K562 (cell line): ENCODE measurements around the gene PAX2. TPM values are rescaled to one million over a fixed set of nuclear protein-coding genes. Genes with fewer than 3 reads are reported as not detected.

ENCODE experiments used
- ATAC-seq: fragments of 200-7000 bp; cut with Tn5 transposase; 3 replicates; pipeline ENCODE4 v1.9.1; 2020; ENCODE audit warnings: moderate library complexity
- BruUV-seq: library from RNA; stranded (reverse); fragments of 400-500 nt; replicated peaks from 2 replicates; lab custom pipeline; 2021; lab: Mats Ljungman, UMichigan
- CTCF ChIA-PET: fragments of 300-600 bp; formaldehyde crosslinking; extraction: SDS; loops from one replicate; lab custom pipeline; 2021; ENCODE audit warnings: low intra/inter-chr PET ratio; lab: Yijun Ruan, JAX
- POLR2A ChIA-PET: fragments of 300-600, 350-650 bp; sonication (Branson Sonifier 250); formaldehyde crosslinking; extraction: SDS; loops from one replicate; lab custom pipeline; 2021; ENCODE audit warnings: antibody characterized with exemption, inconsistent platforms; lab: Yijun Ruan, JAX
- DNase-seq, 4 experiments: peaks; one replicate each; pipeline versions ENCODE4 v3.0.0 to v3.0.0-alpha.2; 2011 to 2018; ENCODE audit warnings: low spot score in 3 of 4, mixed read lengths in 3 of 4; ENCODE audit errors: extremely low read depth in 1 of 4
- FAIRE-seq: peaks from 2 replicates; lab custom pipeline; 2011; peaks lifted over from hg19 to GRCh38; lab: Jason Lieb, UNC
- H2AFZ ChIP-seq: 2 replicates; pipeline ENCODE4 v1.6.0; 2011; ENCODE audit warnings: low read depth, low read length, control low read depth, inconsistent platforms
- H3K27ac ChIP-seq: fragments of 200-600 bp; 3 replicates; pipeline ENCODE4 v1.8.0; 2011; ENCODE audit warnings: low read depth, mild to moderate bottlenecking, control low read depth, inconsistent platforms, low read length, moderate library complexity, mixed read lengths; ENCODE audit errors: extremely low read depth
- H3K27me3 ChIP-seq, 2 experiments: fragments of 300-600 bp in 1 of 2; 2 replicates in 1 of 2; 3 replicates in 1 of 2; pipeline versions ENCODE4 v1.6.0 to v1.8.0; 2011; ENCODE audit warnings: inconsistent platforms in 2 of 2, low read length in 2 of 2, mild to moderate bottlenecking in 1 of 2, mixed read lengths in 1 of 2, moderate library complexity in 1 of 2; ENCODE audit not compliant: control insufficient read depth in 2 of 2, insufficient read depth in 2 of 2
- H3K36me3 ChIP-seq: fragments of 300-600 bp; 3 replicates; pipeline ENCODE4 v1.8.0; 2011; ENCODE audit warnings: mild to moderate bottlenecking, low read length, inconsistent platforms; ENCODE audit not compliant: control insufficient read depth, insufficient read depth
- H3K4me1 ChIP-seq, 2 experiments: fragments of 200-600 bp in 1 of 2; replicated peaks in 1 of 2; 2 replicates in 1 of 2; 3 replicates in 1 of 2; pipeline versions ENCODE4 v1.5.1 to v1.8.0; 2011; ENCODE audit warnings: inconsistent platforms in 2 of 2, low read length in 2 of 2, mild to moderate bottlenecking in 1 of 2, mixed read lengths in 1 of 2, moderate library complexity in 1 of 2; ENCODE audit not compliant: control insufficient read depth in 2 of 2, insufficient read depth in 2 of 2
- H3K4me2 ChIP-seq: 2 replicates; pipeline ENCODE4 v1.6.1; 2011; ENCODE audit warnings: low read length, control low read depth, inconsistent platforms, mixed read lengths; ENCODE audit not compliant: insufficient read depth
- H3K4me3 ChIP-seq: fragments of 200-600 bp; sonication (generic), shearing (Covaris generic); 2 replicates; pipeline ENCODE4 v1.5.1; 2016; ENCODE audit warnings: control low read depth, inconsistent platforms
- H3K79me2 ChIP-seq: fragments of 200-600 bp; 3 replicates; pipeline ENCODE4 v1.8.0; 2011; ENCODE audit warnings: low read length, inconsistent platforms; ENCODE audit not compliant: control insufficient read depth, insufficient read depth
- H3K9ac ChIP-seq, 2 experiments: 2 replicates each; pipeline versions ENCODE4 v1.6.0 to v1.6.1; 2011; ENCODE audit warnings: low read depth in 2 of 2, low read length in 2 of 2, control low read depth in 1 of 2, inconsistent platforms in 1 of 2, mild to moderate bottlenecking in 1 of 2, mixed read lengths in 1 of 2; ENCODE audit not compliant: insufficient read depth in 1 of 2
- H3K9me1 ChIP-seq: one replicate; pipeline ENCODE4 v1.6.0; 2011; ENCODE audit warnings: inconsistent platforms, mild to moderate bottlenecking, low read length, moderate library complexity; ENCODE audit not compliant: control insufficient read depth, insufficient read depth
- H3K9me3 ChIP-seq: replicated peaks from 2 replicates; pipeline ENCODE4 v1.5.1; 2011; ENCODE audit warnings: low read depth, low read length, inconsistent platforms; ENCODE audit not compliant: control insufficient read depth, insufficient read depth
- H4K20me1 ChIP-seq: replicated peaks from 2 replicates; pipeline ENCODE4 v1.6.1; 2011; ENCODE audit warnings: low read length, inconsistent platforms, mixed read lengths; ENCODE audit not compliant: control insufficient read depth, insufficient read depth
- ATF3 ChIP-seq, 2 experiments: fragments of 450-650 bp in 1 of 2; sonication (generic) in 1 of 2; formaldehyde crosslinking in 1 of 2; IDR thresholded peaks in 1 of 2; conservative IDR thresholded peaks in 1 of 2; 2 replicates each; pipeline versions ENCODE4 v1.6.1 to v1.8.1; 2016 to 2023; ENCODE audit warnings: mild to moderate bottlenecking in 2 of 2, moderate library complexity in 2 of 2, inconsistent platforms in 1 of 2, missing genetic modification reagents in 1 of 2
- CREB1 ChIP-seq, 2 experiments: sonication (generic) in 1 of 2; formaldehyde crosslinking in 1 of 2; IDR thresholded peaks; 2 replicates each; pipeline versions ENCODE4 v1.6.1 to v1.8.0; 2012 to 2022; ENCODE audit warnings: inconsistent platforms in 1 of 2, mild to moderate bottlenecking in 1 of 2, missing genetic modification reagents in 1 of 2, moderate library complexity in 1 of 2
- CSDE1 ChIP-seq, 2 experiments: fragments of 450-650 bp; IDR thresholded peaks; 2 replicates each; pipeline ENCODE4 v1.6.1; 2016; ENCODE audit warnings: mild to moderate bottlenecking in 1 of 2
- EWSR1 ChIP-seq: fragments of 450-650 bp; IDR thresholded peaks from 2 replicates; pipeline ENCODE4 v1.6.1; 2018; ENCODE audit warnings: borderline replicate concordance, mild to moderate bottlenecking, low read depth, moderate library complexity; ENCODE audit not compliant: partially characterized antibody
- HNRNPLL ChIP-seq: fragments of 200-400 bp; formaldehyde crosslinking; IDR thresholded peaks from 2 replicates; pipeline ENCODE4 v1.6.1; 2017; ENCODE audit warnings: low read length, low read depth, mild to moderate bottlenecking; ENCODE audit not compliant: poor library complexity, severe bottlenecking
- RNF2 ChIP-seq: sonication (generic); IDR thresholded peaks from 2 replicates; pipeline ENCODE4 v1.6.1; 2016
- TFE3 ChIP-seq: fragments of 450-650 bp; formaldehyde crosslinking; IDR thresholded peaks from 2 replicates; pipeline ENCODE4 v1.4.0; 2020; ENCODE audit warnings: mild to moderate bottlenecking, mixed read lengths
- ZNF174 ChIP-seq: fragments of 250-450 bp; sonication (Bioruptor Pico); IDR thresholded peaks from 2 replicates; pipeline ENCODE4 v1.4.0; 2020; ENCODE audit warnings: mild to moderate bottlenecking
- ZNF23 ChIP-seq: fragments of 250-450 bp; sonication (Bioruptor Pico); IDR thresholded peaks from 2 replicates; pipeline ENCODE4 v1.4.0; 2020; ENCODE audit warnings: mild to moderate bottlenecking
- ZNF407 ChIP-seq: fragments of 450-650 bp; IDR thresholded peaks from 2 replicates; pipeline ENCODE4 v1.6.1; 2016; ENCODE audit warnings: low read depth
- WGBS: fragments of 100-300 bp; shearing (Covaris generic); methylation state at CpG from one replicate; pipeline ENCODE4 v1.1.6; 2016; ENCODE audit warnings: low coverage, mixed read lengths; ENCODE audit not compliant: insufficient coverage; ENCODE audit errors: missing lambda C conversion rate; 5-methylcytosine and 5-hydroxymethylcytosine counted together
- in situ Hi-C: fragments of 300-500 bp; cut with MboI; formaldehyde crosslinking; loops from 4 replicates; pipeline ENCODE4 v1.15.0; 2018; ENCODE audit warnings: inconsistent platforms, mixed read lengths
- intact Hi-C: fragments of 100-400 bp; cut with micrococcal nuclease; formaldehyde crosslinking; loops from 2 replicates; pipeline ENCODE4 v1.14.2; 2022
- polyA plus RNA-seq, 8 experiments: library from polyadenylated mRNA; depleted of rRNA in 4 of 8; stranded (reverse) in 5 of 8; unstranded in 3 of 8; fragments of >200 nt; fragmentation: Nextera tagmentation in 2 of 8; fragmentation: Illumina TruSeq in 1 of 8; extraction: Ambion mirVana in 2 of 8; extraction: Trizol in 1 of 8; gene quantifications; 2 replicates each; pipeline versions ENCODE4 v1.2.1 to v1.2.3, GENCODE V29; 2011 to 2014; ENCODE audit warnings: inconsistent platforms in 1 of 8, missing spikeins in 1 of 8
- total RNA-seq, 7 experiments: library from RNA; depleted of rRNA in 6 of 7; stranded (reverse); fragments of >200 nt in 6 of 7; fragmentation: Illumina TruSeq in 2 of 7; extraction: Trizol in 2 of 7; gene quantifications; 2 replicates each; pipeline versions ENCODE4 v1.2.1 to v1.2.3, GENCODE V29; 2011 to 2021; ENCODE audit warnings: low replicate concordance in 1 of 7

Gene PAX2
- total and polyA plus RNA-seq, 9 of the 15 experiments (the other 6 are each of a cell fraction or from before 2014, with no cell fraction given) = not detected

GRCh38 chr10:100791369-100792058 lies 46.1 kb downstream of the PAX2 start:
- CTCF ChIA-PET = no interaction called here
- TF ChIP-seq ZNF407 (no peak), CREB1 (IDR thresholded peaks at IDR 0.05) (no peak), CREB1 (CRISPR knock-in tag; IDR thresholded peaks at IDR 0.05) (no peak), TFE3 (CRISPR knock-in tag) (no peak), RNF2 (no peak), CSDE1 (IDR thresholded peaks at IDR 0.05) (no peak), ZNF174 (CRISPR knock-in tag) (no peak), HNRNPLL (no peak), ATF3 (IDR thresholded peaks at IDR 0.05) (no peak), ATF3 (CRISPR knock-in tag; conservative IDR thresholded peaks at IDR 0.05) (no peak), ZNF23 (CRISPR knock-in tag) (no peak), EWSR1 (no peak)

More at GRCh38 chr10:100791369-100792058, 46.1 kb downstream of the PAX2 start:
- peaks cover 0 to 41% of the 10 kb centered on the region in 2 experiments; a peak in 2 of 5 replicates for H3K27me3 ChIP-seq
- no TSS peak for BruUV-seq
- intact Hi-C loops (no loop called here), in situ Hi-C loops (no loop called here)
- ATAC-seq = no peak
- H3K4me2 ChIP-seq = no peak overlapping the region
- POLR2A ChIA-PET = no interaction called here
- no peaks in the 10 kb centered on the region for H3K36me3 ChIP-seq
- H3K9me3 ChIP-seq = no peaks in the 10 kb centered on the region
- H3K4me3 ChIP-seq = no peak overlapping the region
- FAIRE-seq = no peak
- H2AFZ ChIP-seq = no peak overlapping the region
- WGBS = 0% methylated on average over 7 of the region's 8 CpGs
- no peak overlapping the region for H3K9ac ChIP-seq
- H3K4me1 ChIP-seq = no peaks in the 10 kb centered on the region
- H4K20me1 ChIP-seq = no peaks in the 10 kb centered on the region
- no peak overlapping the region for H3K27ac ChIP-seq
- no peaks in the 10 kb centered on the region for H3K9me1 ChIP-seq
- no peaks in the 10 kb centered on the region for H3K79me2 ChIP-seq
- no peak for DNase-seq
